ENCODE results near the gene FAM3D.
"Not testable (repeated sequence)": the region's sequence is repeated elsewhere in the genome, so short reads cannot be mapped to it uniquely, and the experiment has no call there.

The FAM3D gene

GRCh38 chr3:58683001-58683458 lies 16.5 kb upstream of the FAM3D start:
- peak; percentile 89 to 97 for DNase-seq

DNA sequence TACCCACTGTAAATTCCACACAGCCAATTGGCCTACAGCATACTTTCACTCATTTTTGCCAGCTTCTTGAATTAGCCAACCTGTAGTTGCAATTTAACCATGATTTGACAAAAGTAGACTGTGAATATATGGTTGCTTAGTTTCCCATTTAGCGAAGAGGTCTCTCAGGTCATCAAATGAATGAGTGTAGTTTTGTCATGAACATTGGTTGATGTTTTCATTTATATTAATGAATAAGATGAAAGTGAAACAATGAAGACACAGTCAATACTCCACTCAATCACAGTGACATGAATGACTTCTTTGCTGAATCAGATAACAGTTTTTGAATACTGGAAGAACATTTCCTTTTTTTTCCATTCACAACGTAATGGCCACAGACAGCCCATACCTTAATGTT lies 15.3 kb upstream of the FAM3D start:
- no peak for DNase-seq

DNA sequence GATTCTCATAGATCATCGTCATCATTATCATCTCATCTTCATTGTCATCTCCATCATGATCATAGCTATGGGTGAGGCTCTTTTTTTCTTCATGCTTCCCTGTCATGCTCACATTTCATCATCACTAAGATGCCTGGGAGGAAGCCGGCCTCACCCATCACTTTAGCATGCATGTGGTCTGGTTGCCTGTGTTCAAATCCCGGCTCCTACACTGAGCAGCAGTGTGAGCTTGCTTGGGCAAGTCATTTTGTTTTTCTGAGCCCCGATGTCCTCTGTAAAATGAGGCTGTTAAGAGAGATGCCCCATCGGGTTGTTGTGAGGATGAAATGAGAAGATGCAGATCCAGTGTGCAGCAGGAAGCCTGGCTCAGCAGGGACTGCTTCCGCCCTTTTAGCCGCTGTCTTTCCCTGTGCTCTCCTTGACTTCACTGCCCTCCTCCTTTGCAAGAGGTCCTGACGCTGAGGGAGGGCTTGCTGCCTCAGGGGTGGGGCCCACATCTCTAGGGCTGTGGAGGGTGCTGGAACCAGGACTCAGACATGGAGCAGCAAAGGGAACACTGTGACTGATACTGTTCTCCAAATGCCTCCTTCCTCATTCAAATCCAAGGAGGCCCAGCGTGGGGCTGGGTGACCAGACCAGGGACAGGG lies 14.4 kb upstream of the FAM3D start:
- no peak for DNase-seq

GRCh38 chr3:58679974-58680666 lies 13.5 kb upstream of the FAM3D start:
- peak in 1 of 2 experiments; percentile 18 for DNase-seq

DNA sequence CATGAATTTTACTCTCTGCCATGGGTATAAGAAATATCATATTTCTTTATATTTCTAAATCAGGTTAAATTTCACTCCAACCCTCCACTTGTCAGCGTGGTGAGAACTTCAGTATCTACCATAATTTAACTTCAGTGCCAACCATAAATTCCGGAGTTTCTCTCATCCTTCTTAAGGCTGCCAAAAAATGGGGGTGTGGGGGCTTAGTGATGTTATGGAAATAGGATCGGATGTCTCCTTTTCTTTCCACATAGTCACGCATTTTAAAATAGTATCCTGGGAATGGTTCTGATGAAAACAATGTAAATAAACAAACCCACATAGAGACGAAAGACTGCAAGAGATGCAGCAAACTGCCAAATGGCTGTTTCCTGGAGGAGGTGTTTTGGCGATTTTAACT lies 12.9 kb upstream of the FAM3D start:
- DNase-seq: no peak

- DNase-seq: not testable (repeated sequence)
Measured at GRCh38 chr3:58678177-58678970, 11.8 kb upstream of the FAM3D start.

GRCh38 chr3:58672880-58673279 lies 6.3 kb upstream of the FAM3D start:
- DNase-seq: no peak

- DNase-seq: no peak
Measured at GRCh38 chr3:58672451-58672850, 5.9 kb upstream of the FAM3D start.

DNA sequence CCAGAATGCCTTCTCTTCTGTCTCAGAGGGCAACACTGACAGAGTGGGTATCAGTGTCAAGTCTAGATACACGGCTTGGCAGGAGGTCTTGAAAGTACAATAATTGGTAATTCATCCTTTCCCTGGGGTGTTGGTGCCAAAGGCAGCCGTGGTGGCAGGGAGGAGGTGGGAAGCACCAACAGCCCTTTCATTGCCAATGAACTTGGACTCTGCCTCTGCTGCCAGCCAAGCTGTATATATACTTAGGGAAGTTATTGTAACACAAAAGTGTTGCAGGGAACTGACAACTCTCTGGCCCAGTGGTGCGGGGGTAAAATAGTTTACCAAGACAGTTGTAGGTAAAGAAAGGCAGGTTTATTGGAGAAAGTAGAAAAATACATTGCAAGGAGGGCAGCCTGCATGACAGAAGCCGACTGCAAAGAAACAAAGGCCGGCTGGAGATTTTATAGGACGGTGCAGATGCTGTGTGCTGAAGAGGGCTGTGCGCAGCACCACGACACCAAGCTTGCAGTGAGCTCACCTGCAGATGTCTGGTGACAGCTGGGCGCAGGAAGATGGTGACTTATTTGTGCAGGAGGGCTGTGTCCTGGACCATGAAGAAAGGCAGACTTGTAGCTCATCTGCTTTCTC lies 4.0 kb upstream of the FAM3D start:
- DNase-seq: peak; percentile 51 to 88

GRCh38 chr3:58668247-58668646 lies 1.7 kb upstream of the FAM3D start:
- no peak for DNase-seq

DNA sequence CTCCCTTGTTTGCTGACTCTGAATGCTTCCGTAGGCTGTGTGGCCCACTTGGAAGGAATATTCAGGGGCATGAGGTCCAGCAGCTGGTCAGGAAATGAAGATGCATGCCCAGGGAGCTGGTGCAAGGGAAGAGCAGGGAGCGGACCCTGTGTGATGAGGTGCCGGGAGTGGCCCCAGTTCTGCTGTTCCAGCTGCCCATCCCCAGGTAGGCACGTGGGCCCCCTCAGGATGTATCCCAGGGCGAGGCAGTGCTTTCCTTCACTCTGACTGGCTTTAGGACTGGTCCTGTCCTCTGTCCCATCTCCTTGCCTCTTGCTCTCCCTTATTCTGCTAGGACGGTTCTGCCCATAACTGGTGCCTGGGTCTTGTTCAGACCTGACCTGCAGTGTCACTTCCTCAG lies 1.1 kb upstream of the FAM3D start:
- no peak for DNase-seq

GRCh38 chr3:58667229-58667628 lies 655 bp upstream of the FAM3D start:
- DNase-seq: no peak

- DNase-seq: no peak
Measured at GRCh38 chr3:58665405-58665804, 1.2 kb downstream of the FAM3D start.

GRCh38 chr3:58664611-58665010 lies 2.0 kb downstream of the FAM3D start:
- no peak for DNase-seq

DNA sequence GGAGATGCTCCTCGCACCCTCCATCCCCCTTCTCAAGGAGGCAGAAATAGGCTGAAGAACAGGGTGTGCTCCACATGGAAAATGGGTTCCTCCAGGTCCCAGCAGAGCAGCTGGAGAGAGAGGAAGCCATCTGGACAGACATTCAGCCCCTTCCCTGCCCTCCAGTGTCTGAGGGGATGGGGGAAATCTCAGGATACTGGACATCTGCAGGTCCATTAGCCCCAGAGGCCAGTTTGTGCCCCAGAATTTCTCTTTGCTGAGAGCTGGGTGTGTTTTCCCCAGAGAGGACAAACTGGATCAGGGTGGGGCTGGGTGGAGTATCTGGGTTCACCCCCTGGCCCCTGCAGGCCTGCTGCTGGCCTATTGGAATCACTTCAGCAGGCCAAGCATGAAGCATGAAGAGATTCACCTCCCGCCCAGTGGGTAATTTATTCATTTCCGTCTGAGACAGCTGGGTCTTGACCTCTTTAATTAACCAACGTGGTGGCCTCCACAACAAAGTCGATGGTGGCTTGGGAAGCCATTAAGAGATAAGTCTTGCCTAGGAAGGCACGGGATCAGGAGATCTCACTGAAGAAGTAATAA lies 4.6 kb downstream of the FAM3D start:
- peak; percentile 50 to 66 for DNase-seq

- DNase-seq: no peak
Measured at GRCh38 chr3:58660998-58661397, 5.6 kb downstream of the FAM3D start.

GRCh38 chr3:58659051-58659675 lies 7.4 kb downstream of the FAM3D start:
- DNase-seq: no peak

DNA sequence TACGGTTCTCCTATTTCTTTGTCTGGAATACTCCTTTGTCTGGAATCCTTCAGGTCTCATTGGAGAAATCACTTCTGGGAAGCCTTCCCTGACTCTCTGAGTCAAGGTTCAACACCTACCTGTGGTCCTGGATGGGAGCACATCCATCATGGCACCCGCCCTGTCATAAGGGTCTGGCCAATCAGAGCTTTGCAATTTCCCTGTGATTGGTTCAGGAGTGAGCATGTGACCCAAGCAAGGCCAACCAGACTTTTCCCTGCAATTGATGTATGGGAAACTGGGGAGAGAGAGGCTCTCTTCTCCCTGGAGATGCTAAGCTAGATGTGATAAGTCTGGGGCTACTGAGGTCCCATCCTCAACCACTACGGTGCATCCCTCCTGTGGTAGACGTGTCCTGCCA lies 8.1 kb downstream of the FAM3D start:
- no peak for DNase-seq

- DNase-seq: no peak
Measured at GRCh38 chr3:58657571-58658141, 8.9 kb downstream of the FAM3D start.

GRCh38 chr3:58657036-58657520 lies 9.5 kb downstream of the FAM3D start:
- no peak for DNase-seq

DNA sequence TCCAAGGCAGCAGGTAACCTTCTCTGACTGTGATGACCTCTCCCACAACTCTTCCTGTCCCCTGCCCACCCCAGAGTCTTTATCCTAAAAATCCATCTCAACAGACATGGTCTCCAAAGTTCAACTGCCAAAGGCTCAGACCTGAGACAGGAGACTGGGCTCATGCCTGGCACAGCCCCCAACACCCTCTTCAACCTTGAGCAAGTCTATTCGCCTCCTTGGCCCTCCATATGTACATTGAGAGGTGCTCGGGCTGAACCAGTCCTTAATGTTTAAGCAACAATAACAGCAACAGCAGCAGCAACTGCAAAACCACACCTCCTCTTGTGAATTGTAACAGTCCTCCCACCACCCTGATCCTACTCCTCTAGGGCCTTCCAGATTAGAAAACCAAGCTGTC lies 9.9 kb downstream of the FAM3D start:
- no peak for DNase-seq

DNA sequence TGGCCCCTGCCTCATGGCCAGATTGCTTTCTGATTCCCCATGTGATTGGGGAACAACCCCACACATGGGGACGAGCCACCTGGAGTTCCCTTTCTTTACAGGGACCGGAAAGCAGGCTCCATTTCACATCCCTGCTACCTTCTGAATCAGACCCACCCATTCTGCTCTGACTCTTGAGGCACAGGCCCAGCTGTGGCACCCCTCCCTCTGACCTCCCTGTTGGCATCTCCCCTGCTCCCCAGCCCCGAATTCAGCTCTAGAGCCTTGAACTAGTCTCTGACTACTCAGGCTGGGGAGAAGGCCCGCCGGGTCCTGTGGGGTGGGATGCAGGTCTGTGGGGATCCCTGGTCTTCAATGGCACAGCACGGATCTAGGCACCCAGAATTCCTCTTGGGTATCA lies 12.1 kb downstream of the FAM3D start:
- no peak for DNase-seq
